Measurements from ENCODE around the gene NFYB.

DNA sequence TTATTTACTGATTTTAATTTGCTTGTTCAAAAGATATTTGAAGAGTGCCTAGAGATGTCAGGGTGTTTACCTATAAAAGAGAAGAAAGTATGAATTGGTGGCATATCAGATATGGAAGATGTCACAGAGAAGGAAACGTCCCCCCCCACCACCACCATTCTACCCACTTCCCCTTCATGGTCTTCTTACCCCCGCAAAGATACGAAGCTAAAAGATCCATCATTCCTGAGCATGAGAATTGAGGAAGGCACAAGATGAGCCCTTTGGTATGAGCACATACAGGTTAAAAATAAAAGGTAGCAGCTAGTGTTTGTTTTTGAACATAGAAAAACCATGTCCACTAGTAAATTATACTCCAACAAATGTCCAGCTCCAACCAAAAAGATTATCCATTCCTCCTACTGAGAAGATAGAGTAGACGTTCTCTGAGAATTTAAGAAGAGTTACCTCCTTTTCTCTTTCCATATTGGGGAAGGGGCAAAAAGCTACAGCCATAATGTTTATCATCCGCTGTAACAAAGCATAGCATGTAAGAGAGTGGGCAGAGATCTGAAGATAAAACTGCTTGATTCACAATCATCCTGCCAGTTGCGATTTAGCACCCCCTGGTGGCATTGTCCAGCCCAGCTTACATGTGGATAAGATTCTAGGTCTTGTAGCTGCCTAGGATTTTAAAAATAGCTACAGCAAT, 29.1 kb downstream of the NFYB start:
- TF ChIP-seq, protein P1, sequence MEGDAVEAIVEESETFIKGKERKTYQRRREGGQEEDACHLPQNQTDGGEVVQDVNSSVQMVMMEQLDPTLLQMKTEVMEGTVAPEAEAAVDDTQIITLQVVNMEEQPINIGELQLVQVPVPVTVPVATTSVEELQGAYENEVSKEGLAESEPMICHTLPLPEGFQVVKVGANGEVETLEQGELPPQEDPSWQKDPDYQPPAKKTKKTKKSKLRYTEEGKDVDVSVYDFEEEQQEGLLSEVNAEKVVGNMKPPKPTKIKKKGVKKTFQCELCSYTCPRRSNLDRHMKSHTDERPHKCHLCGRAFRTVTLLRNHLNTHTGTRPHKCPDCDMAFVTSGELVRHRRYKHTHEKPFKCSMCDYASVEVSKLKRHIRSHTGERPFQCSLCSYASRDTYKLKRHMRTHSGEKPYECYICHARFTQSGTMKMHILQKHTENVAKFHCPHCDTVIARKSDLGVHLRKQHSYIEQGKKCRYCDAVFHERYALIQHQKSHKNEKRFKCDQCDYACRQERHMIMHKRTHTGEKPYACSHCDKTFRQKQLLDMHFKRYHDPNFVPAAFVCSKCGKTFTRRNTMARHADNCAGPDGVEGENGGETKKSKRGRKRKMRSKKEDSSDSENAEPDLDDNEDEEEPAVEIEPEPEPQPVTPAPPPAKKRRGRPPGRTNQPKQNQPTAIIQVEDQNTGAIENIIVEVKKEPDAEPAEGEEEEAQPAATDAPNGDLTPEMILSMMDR (IDR thresholded peaks at IDR 0.05), result peak; percentile 80 to 95 (median 92)
- TF ChIP-seq POLR2A (IDR thresholded peaks at IDR 0.05), result no peak

Data from right lobe of liver (tissue), 4 donors.